HG03060 (cell line): Measurements from ENCODE around the gene CHRNA9.
"Not testable (repeated sequence)": the region's sequence is repeated elsewhere in the genome, so short reads cannot be mapped to it uniquely, and the experiment has no call there.

Experiments
- ATAC-seq: cut with Tn5 transposase; IDR thresholded peaks from one replicate; pipeline ENCODE4 v1.9.1; 2021; ENCODE audit warnings: low read depth, moderate number of reproducible peaks; ENCODE audit not compliant: unreplicated experiment

CHRNA9 gene, protein sequence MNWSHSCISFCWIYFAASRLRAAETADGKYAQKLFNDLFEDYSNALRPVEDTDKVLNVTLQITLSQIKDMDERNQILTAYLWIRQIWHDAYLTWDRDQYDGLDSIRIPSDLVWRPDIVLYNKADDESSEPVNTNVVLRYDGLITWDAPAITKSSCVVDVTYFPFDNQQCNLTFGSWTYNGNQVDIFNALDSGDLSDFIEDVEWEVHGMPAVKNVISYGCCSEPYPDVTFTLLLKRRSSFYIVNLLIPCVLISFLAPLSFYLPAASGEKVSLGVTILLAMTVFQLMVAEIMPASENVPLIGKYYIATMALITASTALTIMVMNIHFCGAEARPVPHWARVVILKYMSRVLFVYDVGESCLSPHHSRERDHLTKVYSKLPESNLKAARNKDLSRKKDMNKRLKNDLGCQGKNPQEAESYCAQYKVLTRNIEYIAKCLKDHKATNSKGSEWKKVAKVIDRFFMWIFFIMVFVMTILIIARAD

GRCh38 chr4:40334591-40335524, at the start of gene CHRNA9:
CHRNA9 (plus strand) TSS chr4:40335333; CDS start chr4:40335468, 135 bp downstream.
- ATAC-seq: no peak

DNA sequence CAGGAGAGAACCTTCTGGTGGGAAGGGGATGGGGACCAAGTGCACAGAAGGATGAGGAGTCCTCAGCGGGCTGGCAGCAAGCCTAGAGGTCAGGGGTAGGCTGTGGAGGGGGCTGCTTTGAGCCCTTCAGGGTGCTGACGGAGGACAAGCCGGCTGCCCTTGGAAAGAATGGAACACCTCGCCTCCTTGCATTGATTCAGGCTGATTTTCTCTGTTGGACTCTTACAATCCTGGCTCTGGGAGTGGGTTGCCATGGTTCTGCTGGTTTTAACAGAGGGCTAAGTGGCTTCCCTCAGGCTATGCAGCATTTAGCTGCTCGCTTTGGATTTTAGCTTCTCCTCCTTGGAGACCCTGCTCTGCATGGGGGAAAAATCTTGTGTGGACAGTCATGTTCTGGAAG, 49.4 kb upstream of the CHRNA9 start:
- ATAC-seq: no peak

DNA sequence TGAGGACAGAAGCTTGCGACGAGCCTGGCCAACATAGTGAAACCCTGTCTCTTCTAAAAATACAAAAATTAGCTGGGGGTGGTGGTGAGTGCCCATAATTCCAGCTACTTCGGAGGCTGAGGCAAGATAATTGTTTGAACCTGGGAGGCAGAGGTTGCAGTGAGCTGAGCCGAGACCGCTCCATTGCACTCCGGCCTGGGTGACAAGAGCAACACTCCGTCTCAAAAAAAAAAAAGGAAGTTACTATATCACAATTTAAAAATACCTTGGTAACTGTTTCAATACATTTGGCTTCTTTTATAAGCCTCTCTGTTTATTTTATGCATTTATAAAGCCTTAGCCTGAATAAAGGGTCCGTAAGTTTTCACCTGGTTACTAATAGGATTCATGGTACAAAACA, 46.6 kb upstream of the CHRNA9 start:
- no peak for ATAC-seq

DNA sequence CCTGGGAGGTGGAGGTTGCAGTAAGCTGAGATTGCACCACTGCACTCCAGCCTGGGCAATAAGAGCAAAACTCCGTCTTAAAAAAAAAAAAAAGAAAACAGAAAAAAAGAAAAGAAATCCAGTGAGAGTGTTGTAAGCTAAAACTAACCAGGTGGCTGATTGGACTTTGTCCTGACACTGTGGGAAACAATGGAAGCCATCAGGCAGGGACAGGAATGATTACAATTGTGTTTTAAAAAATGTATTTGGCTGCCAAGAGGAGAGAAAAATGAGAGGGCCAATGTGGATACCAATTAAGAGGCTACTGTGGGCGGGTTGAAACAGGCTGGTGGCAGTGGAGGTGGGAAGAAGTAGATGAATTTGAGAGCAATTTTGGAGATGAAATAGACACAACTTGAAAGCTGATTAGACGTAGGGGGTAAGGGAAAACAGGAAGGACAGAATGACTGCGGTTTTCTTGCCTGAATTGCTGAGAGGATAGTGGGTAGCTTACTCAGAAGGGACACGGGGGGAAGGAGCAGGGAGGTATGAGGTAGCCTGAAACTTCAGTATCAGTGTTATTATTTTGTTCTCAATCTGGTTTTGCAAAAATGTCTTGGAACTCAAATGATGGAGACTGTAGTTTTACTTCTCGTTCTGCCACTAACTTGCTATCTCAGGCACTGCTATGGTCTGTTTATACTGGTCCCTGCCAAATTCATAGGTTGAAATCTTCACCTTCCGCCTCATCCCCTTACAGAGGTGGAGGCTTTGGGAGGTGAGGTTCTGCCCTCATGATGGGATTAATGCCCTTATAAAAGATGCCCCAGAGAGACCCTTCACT, 45.6 kb upstream of the CHRNA9 start:
- no peak for ATAC-seq

- not testable (repeated sequence) for ATAC-seq
These were observed 44.4 kb upstream of the CHRNA9 start for GRCh38 chr4:40290611-40291186.

DNA sequence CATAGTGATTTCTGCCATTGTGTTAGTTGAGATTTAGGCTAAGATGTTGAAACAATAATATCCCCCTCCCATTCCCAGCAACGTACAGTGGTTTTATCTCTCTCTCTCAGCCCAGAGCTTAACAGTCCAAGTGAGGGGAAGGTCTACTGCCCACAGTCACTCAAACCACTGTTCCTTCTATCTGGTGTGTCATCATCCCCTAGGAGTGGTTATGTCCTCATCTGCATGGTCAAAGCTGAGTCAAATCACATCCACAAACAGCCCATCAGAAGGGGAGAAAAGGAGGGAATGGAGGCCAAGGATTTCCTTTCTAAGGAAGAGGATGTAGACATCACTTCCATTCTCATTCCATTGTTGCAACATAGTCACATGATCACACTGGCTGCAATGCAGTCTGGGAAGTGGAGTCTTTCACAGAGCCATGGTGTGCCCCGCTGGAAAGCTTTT, 42.8 kb upstream of the CHRNA9 start:
- no peak for ATAC-seq

- ATAC-seq: no peak
These were observed 40.8 kb upstream of the CHRNA9 start for GRCh38 chr4:40294339-40294738.

DNA sequence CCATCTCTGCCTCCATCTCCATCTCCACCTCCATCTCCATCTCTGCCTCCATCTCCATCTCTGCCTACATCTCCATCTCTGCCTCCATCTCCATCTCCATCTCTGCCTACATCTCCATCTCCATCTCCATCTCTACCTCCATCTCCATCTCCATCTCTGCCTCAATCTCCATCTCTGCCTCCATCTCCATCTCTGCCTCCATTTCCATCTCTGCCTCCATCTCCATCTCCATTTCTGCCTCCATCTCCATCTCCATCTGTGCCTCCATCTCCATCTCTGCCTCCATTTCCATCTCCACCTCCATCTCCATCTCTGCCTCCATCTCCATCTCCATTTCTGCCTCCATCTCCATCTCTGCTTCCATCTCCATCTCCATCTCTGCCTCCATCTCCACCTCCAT, 40.1 kb upstream of the CHRNA9 start:
- not testable (repeated sequence) for ATAC-seq

DNA sequence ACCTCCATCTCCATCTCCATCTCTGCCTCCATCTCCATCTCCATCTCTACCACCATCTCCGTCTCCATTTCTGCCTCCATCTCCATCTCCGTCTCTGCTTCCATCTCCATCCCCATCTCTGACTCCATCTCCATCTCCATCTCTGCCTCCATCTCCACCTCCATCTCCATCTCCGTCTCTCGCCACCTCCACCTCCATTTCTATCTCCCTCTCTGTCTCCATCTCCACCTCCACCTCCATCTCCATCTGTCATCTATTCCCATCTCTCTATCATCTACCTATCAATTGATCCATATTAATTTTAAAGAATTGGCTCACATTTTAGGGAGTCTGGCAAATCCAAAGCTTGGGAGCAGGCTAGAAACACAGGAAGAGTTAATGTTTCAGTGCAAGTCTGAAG, 39.6 kb upstream of the CHRNA9 start:
- ATAC-seq: no peak

GRCh38 chr4:40299126-40299525, 36.0 kb upstream of the CHRNA9 start:
- no peak for ATAC-seq

- ATAC-seq: no peak
These were observed 35.3 kb upstream of the CHRNA9 start for GRCh38 chr4:40299811-40300292.

GRCh38 chr4:40300371-40301162, 34.6 kb upstream of the CHRNA9 start:
- ATAC-seq: no peak

DNA sequence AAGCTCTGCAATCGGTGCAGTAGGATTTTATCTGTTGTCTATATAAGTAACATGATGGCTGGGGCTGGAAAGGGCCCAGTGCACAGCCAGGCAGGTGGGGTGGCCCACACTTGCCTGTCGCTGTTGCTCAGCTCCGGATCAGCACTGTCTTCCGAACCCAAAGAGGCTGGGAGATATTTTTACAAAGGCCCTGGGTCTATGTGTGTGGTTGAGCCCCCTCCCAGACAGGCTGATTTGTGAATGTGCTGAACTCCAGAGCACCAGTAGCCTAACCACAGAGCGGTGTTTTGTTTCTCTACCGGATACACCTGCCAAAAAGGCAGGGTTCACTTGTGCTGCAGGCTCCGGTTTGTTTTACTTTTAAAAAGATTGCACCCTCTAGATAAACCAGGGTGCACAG, 33.5 kb upstream of the CHRNA9 start:
- ATAC-seq: peak; percentile 31

- ATAC-seq: no peak
These were observed 31.4 kb upstream of the CHRNA9 start for GRCh38 chr4:40303751-40304150.

DNA sequence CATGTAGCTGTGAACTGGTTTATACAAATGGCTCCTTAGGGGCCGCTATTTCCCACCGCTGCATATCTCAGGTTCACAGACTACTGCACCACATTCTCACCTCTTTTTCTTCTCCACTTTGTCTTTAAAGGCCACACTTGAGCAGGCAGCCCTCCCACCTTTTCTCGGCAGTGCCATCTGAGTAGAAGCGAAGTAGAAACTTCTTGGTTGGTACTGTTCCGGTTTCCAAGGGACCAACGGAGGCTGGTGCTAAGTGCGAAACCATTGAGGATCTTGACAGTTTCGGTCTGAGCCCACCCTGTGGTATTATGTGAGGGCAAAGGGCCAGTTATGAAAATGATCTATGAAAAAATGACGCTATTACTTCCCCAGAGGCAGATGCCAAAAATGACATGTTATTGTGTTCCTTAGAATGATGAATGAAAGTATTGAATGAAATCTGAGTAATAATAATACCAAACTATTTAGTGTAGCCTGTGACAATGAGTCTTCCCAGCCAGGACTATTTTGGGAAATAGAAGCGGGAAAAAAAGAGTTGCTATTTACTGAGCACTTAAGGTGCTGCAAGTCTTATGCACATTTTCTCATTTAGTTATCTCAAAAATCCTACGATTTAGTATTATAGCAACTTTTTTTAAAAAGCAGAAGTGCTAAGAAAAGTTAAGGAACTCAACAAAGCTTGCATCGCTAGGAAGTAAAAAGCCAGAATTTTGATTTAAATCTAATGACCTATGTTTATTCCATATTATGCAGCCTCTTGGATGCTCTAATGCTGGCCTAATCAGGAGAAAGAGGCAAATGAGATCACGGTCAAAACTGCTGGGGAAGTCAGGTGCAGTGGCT, 29.6 kb upstream of the CHRNA9 start:
- peak; percentile 47 for ATAC-seq

- ATAC-seq: no peak
These were observed 28.9 kb upstream of the CHRNA9 start for GRCh38 chr4:40306226-40306625.

DNA sequence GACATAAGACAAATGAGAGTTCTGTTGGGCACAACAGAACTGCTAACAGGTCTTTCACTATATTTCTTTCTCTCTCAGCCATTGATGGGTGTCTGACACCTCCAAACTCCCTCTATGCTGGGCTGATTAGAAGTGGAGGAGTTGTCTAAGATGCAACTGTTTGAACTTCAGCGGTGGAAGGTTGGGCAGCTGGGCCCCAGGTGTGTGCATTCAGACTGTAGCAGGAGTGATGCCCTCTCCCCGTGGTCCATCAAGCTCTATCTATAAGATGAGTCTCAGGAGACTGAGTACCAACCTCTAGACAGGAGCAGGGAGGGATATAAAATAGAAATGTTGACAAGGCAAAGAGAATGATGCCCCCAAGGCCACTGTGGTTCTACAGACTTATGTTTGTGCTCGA, 28.2 kb upstream of the CHRNA9 start:
- no peak for ATAC-seq
